GM19099 (cell line): ENCODE results near the gene ZSWIM6.

ENCODE experiments used
- POLR2A ChIP-seq: IDR thresholded peaks from 3 replicates; pipeline ENCODE4 v1.6.1; 2011; ENCODE audit warnings: low read depth; ENCODE audit not compliant: insufficient read length; ENCODE audit errors: extremely low read depth

The ZSWIM6 gene

DNA sequence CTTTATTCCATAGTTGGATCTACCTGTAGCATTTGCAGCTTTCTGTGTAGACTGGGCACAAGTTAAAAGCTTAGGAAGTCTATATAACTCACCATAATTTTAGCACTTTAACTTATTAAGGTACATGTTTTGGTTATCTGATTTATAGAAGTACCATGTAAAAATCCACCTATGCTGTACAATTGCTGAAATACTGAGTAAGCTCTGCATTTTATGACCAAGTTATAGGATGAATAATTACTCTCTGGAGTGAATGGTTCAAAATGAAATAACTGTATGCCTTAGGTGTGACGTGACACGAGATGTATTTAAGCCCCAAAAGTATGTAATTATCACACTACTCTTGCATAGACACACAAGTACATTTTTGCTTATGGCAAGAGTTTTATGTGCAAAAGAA, 22.1 kb downstream of the ZSWIM6 start:
- no peak for TF ChIP-seq POLR2A

DNA sequence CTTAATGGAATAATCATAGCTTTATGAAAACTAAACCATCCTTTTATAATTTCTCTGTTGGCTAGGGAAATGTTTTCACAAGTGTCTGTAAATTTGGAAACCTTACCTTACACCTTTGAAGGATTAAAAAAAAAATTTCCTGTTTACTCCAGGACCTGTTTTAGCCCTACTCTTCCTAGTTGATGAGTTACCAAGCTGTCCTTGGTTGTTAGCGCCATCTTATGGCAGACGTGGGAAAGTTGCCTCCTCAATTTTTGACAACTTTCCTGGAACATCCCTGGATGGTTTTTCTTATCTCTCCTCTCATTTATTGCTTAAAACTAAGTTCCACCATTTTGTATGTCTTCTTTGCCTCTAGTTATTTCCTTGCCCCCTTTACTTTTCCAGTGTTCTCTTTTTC, 25.7 kb downstream of the ZSWIM6 start:
- no peak for TF ChIP-seq POLR2A

DNA sequence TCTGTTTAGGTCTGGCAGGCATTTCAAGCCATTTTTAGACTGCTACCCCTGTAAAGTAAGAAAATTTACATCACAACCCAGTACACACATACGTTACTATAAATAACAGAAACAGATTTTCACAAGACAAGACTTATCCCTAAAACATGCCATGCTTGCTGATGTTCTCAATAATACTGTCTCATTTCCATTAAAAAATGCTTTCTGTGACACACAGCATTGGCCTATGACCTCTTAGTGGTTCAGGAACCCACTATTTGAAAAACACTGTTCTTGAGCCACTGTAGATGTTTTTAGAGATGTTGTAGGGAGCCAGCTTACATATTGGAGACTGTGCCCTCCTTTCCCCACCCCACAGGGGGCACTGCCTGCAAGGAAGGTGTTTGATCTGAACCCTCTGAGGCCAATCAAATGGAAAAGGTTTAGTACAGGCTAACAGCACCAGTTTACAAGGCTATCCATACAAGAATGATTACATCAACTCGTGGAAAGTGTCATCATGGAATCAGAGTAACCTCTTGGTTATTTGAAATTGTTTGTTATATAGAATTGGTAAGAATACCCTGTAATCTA, 30.8 kb downstream of the ZSWIM6 start:
- no peak for TF ChIP-seq POLR2A

DNA sequence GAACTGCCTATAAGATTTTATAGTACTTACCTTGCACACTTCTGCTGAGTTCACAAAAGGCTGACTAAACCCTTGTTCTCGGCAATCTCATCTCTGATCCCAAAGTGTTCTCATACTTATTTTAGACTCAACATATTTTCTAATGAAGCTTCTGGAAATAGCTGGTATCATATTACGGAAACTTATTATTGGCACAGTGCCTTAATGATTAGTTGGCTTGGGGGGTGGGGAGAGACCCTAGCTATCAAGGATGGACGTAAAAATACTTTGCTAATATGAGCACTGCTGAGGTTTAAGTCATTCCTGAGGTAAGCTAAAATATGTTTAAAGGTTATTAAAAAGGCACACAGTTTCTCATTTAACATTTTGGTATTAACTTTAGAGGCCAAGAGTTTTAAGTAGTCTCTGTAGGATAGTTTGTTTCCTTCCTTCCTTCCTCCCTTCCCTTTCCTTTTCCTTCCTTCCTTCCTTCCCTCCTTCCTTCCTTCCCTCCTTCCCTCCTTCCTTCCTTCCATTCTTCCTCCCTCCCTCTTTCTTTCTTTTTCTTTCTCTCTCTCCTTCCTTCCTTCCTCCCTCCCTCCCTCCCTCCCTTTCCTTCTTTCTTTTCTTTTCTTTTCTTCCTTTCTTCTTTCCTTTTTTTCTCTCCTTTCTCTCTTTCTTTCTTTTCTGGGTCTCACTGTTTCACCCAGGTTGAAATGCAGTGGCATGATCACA, 31.5 kb downstream of the ZSWIM6 start:
- no peak for TF ChIP-seq POLR2A

DNA sequence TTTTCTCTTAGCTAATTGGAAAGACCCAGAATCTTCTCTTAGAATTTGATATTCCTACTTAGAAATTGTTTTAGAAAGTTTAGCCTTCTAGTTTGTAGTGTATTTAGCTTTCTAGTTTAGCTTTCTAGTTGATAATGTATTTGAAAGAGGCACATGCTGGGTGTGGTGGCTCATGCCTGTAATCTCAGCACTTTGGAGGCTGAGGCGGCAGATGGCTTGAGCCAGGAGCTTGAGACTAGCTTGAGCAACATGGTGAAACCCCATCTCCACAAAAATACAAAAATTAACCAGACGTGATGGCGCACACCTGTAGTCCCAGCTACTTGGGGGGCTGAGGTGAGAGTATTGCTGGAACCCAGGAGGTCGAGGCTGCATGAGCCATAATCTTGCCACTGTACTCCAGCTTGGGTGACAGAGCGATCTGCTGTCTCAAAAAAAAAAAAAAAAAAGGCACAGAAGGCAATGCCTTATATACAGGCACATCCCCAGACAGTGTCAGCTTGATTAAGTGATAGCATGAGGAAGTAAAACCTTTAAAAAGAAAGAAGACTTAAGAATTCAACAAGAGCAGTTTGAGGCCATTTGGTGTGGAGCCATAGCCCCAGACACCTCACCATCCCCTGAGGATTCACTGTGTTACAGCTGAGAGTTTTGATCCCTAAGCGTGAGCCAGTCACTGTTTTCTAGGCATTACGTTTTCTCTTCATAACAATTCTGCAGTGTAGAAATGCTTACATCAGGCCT, 34.6 kb downstream of the ZSWIM6 start:
- TF ChIP-seq POLR2A, result no peak

DNA sequence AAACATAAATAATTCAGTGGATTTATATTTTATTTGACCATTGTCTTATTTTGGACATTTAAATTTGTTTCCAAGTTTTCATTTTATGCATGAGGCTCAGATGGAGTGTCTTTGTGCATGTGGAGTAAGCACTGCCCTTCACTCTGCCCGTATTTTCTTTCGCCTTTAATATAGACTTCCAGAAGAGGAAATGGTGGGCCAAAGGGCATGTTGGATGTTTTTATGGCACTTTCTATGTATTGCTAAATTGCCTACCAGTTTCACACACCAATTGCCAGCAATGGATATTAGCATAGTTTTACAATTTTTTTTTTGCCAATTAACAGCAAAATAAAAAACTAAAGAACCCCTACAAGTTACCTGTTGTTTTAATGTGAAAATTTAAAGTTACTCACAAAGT, 38.4 kb downstream of the ZSWIM6 start:
- TF ChIP-seq POLR2A, result no peak

- no peak for TF ChIP-seq POLR2A
These were observed 39.4 kb downstream of the ZSWIM6 start for GRCh38 chr5:61371474-61371873.

DNA sequence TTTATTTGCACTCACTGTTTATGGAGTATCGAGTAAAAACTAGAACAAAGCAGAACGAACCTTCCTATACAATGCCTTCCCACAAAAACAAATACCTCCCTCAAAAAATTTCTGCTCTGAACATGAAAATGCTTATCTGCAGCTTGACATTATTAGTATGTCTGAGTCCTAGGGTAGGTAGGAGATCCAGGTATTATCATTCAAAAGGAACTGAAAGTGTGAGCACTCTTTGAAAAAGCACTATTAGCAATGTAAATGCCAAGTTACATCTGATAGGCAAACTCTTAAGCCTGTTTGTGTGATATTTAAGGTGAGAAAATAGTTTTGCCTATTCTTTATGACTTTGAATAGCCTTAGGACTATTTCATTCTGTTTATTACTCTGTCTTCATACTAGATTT, 47.6 kb downstream of the ZSWIM6 start:
- no peak for TF ChIP-seq POLR2A

DNA sequence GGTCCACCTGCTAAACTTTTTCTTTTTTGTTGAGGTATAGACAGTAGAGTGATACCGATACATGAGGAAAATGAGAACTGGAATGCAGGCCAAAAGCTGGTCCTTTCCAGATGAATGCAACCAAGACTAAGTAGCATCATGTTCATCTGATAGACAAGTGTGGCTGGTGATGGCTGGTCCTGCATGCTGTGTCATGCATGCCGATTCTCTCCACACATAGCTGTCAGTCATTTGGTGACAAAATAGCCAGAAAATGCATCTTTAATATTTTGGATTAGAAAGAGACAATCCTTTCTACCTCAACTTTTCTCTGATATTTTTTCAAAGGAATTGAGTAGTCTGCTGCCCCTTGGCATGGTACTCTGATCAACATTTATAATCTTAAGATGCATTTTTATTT, 49.9 kb downstream of the ZSWIM6 start:
- no peak for TF ChIP-seq POLR2A

GRCh38 chr5:61385627-61386026, 53.6 kb downstream of the ZSWIM6 start:
- TF ChIP-seq POLR2A, result no peak

- no peak for TF ChIP-seq POLR2A
These were observed 54.2 kb downstream of the ZSWIM6 start for GRCh38 chr5:61386045-61386800.

DNA sequence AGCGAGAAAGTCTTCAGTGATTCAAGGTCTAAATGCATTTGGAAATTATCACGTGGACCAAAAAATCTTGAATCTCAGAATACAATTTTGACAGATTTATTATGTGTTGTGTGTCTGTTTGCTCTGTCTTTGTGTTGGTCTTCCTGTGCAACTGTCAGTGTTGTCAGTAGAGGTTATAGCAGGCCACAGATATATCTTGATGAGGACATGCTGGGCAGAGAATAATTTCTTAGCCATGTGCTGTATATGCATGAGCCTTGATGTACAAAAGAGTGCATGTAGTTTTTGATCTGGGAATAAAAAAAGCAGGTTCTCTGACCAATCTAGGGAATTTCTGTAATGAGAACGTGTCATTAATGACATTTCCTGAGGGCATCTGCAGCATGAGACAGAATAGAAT, 57.6 kb downstream of the ZSWIM6 start:
- TF ChIP-seq POLR2A, result no peak

DNA sequence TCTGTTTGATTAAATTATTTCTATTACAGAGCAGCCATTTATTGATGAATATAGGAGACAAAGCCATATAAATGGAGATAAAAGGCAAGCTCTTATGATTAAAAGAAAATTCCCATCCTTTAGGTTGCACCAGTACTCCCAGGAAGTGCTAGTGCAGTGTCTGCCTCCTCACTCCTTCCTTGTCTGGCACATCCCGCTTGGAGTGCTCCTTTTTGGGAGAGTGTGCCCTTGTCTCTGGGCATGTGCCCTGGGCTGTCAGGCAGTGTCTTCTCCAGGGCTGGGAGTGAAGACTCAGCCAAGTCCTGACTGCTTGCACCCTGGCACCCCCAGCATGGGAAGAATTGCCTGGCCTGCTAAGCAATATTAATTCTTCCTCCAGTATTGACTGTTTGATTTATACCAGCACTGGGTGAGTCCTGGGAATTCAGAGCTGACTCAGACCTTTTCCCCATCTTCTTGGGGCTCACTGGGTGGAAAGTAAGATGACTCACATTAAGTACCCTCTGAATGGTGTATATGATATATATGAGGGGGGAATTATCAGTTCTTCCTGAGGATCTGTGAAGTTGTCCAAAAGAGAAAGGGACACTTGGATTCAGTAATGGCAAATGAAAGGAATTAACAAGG, 62.1 kb downstream of the ZSWIM6 start:
- TF ChIP-seq POLR2A, result no peak

GRCh38 chr5:61394793-61395192, 62.7 kb downstream of the ZSWIM6 start:
- no peak for TF ChIP-seq POLR2A

DNA sequence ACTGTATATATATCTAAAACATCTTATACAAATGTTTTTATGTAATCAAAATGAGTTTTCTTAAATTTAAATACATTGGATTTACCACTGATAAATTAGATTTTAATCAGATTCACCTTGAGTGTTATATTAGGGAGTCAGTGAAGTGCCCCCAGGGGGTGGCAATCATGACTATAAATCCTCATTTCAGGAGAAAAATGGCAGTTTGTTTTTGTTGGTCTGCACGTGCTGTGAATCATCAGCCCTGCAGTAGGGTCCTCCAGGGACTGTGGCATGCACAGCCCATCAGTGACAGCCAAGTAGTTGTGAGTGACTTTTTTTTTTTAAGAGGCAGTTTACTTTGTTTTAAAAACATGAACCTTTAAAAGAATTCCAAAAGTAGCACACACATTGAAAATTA, 65.2 kb downstream of the ZSWIM6 start:
- TF ChIP-seq POLR2A, result no peak
